GM18907 (cell line): Measurements from ENCODE around the gene PSORS1C1.

Source experiments
- ATAC-seq: cut with Tn5 transposase; IDR thresholded peaks from one replicate; pipeline ENCODE4 v1.9.1; 2021; ENCODE audit warnings: mild to moderate bottlenecking, moderate library complexity; ENCODE audit not compliant: unreplicated experiment

PSORS1C1 gene

DNA sequence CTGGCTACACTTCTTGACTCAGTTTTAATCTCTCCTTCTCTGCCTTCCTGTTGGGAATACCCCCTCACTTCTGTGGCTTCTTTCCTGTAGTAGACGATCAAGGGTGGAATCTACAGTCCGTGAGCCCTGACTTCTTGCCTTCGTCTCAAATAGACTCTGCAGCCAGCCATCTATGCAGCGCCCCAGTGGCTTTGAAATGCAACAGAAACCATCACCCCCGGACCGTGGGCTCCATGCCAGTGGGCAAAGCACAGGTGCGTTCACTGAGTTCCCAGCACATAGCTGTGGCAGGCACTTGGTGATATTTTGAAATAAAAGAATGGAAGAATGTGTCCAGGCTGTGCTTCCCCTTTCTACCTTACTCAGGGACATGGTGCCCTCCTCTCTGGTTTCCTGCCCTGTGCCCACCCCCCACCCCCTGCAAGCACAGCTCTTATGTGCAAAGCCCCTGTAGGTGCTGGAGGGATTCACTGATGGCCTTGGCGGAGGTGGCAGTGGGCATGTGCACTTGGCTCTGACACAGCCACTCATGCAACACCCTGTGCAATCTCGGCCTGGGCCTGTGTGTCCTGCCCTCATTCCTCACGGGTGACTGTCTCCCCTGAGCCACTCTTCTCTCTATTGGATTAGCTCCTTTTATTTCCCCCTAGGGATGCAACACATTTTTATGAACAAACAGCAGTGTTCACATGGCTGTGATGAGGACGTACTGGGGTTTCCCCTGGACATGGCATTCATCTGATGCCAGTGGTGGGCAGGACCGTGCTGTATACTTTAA, 11.2 kb downstream of the PSORS1C1 start:
- no peak for ATAC-seq

DNA sequence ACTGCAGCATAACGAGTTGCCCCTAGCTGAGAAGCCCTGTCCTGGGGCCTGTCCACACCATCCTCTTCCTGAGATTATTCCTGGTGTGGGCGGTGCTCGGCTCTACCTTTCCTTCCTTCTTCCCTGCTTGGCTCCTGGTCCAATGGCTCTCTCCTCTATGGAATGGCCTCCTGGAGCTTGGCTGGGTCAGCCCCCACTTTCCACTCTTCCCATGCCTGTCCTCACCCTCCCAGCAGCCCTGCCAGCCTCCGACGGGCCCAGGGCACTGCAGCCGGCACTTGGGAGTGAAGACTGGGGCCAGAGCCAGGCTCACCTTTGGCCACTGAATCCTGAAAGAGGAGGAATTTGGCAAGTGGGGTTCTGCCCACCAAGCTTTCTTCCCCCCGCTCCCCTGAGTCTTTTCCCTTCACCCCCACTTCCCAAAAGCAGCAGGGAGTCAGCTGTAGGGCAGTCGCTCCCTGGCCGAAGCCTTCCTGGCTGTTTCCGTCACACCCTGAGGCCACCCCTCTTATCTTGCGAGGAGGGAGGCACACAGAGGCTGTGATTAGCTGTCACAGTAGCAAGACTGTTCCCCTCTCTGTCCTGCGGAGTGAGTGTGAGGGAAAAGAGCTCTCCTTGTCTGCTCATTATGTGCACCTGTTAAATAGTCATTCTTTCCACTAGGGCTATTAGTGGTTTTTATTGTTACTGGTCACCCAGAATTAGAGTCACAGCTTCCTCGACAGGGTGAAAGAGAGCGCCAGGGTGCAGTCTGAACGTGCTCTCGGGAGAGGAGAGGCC, 12.0 kb downstream of the PSORS1C1 start:
- no peak for ATAC-seq

DNA sequence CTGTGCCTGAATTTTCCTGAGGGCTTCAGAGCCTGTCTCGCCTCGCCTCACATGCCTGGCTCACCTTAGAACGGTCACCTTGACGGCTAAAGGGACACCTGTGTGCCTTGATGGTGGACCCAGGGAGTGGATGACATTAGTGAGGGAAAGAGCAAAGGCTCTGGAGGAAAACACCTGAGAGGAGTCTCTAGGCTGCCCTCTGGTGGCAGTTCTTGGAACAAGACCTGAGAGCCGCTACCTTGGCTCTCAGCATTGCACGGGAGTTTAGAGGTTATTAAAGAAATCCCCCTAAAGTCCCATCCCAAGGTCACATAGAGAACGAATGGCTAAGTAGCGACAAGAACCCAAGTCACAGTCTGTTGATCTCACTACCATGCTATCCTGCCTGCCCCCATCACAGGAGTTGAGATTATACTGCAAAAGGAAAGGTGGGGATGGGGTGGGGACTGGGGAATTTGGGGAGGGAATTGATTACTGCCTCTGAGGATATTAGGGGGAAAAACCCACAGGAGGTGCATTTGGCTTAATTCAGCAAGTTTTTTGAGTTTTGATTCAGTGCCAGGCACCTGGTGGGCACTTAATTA, 13.6 kb downstream of the PSORS1C1 start:
- ATAC-seq = no peak

DNA sequence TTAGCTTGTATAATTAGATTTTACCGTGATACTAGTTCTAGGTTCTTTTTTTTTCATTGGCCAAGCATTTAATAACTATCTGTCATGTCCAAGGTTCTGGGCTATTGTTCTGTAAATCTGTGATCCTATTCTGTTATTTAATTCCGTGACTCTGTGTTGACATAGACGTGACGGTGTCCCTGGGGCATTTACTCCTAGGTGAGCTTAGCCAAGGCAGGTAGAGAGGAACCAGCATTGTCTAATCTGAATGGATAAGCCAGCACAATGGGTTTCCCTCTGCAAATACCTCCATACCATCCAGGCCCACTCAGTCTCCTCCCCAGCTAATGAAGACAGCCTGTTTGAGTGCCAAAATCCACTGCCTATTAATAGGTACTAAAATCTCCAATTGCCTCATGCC, 14.5 kb downstream of the PSORS1C1 start:
- no peak for ATAC-seq

DNA sequence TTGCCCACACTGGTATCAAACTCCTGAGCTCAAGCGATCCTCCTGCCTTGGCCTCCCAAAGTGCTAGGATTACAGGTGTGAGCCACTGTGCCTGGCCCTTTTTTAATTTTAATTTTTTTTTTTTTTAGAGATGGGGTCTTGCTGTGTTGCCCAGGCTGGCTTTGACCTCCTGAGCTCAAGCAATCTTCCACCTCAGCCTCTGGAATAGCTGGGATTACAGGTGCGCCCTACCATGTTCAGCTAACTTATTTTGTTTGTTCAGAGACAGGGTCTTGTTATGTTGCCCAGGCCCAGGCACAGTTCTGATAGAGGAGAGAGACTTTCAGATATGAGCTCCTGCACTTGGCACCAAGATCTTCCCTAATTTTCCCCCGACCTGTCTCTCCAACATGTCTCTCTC, 16.2 kb downstream of the PSORS1C1 start:
- ATAC-seq = no peak

DNA sequence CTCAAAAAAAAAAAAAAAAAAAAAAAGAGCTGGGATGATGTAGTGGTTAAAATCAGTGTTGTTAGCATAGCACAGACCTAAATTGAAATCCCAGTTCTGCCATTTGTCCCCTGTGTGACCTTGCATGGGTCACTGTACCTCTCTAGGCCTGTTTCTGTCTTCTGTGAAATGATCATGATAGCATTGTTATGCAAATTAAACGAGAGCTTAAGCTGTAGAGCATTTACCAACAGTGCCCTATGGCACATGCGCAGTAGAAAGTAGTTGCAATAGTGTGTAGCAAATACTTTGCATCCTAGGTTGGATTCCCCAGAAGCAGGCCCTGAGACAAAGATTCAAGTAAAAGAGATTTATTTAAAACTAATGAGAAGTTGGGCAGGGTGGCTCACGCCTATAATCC, 17.0 kb downstream of the PSORS1C1 start:
- ATAC-seq = no peak

DNA sequence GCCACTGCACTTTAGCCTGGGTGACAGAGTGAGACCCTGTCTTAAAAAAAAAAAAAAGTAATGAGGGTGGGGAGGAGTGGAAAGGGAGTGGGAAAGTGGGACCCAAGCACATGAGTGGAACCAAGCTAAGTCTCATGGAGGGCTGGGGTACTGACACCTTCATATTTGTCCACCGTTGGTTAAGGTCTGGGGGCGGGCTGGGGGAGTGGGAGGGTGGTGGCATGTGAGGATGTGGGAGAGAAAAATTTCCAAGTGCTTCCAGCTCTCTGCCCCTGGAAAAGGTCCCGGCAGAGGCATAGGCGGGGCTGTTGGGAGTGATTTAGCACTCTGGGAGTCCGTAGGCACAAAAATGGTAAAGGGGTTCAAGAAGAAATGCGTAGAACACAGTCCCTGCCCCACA, 18.2 kb downstream of the PSORS1C1 start:
- no peak for ATAC-seq

DNA sequence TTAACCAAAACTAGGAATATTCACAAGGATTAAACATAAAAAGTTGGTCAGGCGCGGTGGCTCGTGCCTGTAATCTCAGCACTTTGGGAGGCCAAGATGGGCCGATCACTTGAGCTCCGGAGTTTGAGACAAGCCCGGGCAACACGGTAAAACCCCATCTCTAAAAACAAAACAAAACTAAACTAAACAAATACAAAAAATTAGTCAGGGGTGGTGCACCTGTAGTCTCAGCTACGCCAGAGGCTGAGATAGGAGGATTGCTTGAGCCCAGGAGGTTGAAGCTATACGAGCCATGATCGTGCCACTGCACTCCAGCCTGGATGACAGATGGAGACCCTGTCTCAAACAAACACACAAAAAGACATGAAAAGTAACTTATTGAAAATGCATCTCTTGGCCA, 21.1 kb downstream of the PSORS1C1 start:
- ATAC-seq = no peak

DNA sequence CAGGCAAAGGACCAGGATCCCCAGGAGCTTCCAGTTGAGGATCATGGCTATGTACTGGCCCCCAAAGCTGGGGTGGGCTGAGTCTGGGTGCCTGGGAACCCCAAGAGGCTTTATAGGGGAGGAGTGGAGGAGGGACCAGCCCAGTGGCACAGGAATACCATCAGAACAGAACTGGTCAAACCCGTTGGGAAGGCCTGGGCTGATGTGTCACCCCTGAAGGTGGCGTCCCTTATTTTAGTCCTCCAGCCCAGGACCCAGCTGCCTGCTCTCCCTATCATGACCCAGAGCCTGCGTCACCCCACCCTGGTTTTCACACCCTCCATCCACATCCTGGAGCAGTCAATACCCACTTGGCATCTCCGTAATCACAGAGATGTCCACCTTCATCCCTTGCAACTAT, 24.4 kb downstream of the PSORS1C1 start, which contains the start of gene PSORS1C2:
TSS of gene PSORS1C2 (minus strand) at position 85 of the 400 bp plus-strand sequence. CDS start at position 45, 40 bp downstream.
- no peak for ATAC-seq

DNA sequence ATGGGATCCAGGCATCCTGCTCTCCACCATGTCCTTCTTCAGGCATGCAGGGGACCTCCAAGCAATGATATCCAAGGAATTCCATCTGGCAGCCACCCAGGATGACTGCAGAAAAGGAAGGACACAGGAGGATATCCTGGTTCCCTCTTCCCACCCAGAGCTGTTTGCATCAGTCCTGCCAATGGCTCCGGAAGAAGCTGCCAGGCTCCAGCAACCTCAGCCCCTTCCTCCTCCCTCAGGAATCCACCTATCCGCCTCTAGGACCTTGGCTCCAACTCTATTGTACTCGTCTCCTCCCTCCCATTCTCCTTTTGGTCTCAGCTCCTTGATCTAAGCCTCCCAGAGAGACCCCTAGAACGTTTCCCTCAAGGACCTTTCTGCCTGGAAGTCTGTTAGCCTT, 25.0 kb downstream of the PSORS1C1 start:
- ATAC-seq = no peak

DNA sequence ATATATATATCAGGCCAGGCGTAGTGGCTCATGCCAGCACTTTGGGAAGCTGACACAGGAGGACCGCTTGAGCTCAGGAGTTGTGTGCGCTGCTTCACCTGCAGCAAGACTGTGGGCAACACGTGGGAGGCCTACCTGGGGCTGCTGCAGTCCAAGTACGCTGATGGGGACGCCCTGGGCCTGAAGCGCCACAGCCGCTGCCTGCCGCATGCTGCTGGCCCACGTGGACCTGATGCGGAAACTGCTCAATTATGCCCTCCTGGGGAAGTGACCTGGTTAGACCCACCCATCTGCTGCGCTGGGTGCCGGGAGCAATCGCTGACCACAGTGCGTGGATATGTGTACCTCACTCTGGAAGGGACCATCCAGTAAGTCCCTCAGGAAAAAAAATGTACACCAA, 26.0 kb downstream of the PSORS1C1 start:
- no peak for ATAC-seq

DNA sequence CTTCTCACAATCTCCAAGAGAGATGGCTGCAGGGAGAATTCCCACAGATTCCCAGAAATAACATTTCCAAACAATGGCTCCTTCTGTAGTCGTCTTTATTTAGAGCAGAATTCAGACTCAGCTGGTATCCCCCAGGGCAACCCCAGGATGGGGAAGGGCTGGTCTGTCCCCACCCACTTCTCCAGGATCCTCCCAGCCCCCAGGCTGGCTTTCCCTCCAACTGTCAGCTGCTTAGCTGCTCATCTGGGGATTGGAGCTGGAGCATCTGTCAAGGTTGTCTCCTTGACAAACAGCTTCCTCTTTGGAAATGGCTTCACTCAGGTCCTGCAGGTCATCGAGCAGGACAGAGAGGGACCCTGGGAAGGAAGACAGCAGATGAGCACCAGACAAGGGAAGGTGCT, 27.8 kb downstream of the PSORS1C1 start:
- no peak for ATAC-seq

DNA sequence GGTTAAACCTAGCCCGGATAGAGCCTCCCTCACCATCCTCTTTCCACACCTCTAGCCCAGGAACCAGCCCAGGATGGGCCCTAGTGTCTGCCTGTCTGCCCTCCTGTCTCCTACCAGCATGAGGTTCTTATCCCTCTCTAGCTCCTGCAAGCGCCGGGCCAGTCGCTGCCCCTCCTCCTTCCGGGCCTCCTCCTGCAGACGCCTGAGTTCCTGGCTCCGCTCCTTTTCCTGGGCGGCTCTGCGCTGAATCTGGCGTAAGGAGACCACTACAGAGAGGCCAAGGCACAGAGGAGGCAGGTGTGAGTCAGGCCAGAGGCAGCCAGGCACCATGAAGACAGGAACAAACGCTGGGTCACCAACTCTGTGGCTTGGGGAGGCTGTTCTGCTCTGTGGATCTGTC, 28.5 kb downstream of the PSORS1C1 start:
- no peak for ATAC-seq

DNA sequence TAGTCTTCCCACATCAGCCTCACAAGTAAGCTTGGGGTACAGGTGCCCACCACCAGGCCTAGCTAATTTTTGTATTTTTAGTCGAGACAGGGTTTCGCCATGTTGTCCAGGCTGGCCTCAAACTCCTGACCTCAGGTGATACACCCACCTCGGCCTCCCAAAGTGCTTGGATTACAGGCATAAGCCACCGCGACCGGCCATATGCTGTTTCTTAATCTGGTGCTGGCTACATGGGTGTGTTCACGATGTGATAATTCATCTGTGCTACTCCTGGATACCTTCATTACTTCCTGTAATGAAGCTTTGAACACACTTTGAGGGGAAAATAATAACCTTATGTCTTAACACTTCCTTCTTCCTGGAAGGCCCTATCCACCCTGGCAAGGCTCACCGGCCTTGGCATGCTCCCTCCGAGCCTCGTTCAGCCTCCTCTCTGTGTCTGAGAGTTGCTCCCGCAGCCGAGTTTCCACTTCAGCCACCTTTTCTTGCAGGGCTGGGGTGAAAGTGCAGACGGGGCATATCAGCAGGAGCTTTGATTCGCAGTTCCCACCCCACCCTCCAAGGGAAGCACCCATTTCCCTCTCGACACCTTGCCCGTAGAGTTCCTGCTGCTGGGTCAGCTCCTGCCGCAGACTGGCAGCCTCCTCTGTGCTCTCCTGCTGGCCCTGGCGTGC, 29.8 kb downstream of the PSORS1C1 start:
- ATAC-seq = no peak

DNA sequence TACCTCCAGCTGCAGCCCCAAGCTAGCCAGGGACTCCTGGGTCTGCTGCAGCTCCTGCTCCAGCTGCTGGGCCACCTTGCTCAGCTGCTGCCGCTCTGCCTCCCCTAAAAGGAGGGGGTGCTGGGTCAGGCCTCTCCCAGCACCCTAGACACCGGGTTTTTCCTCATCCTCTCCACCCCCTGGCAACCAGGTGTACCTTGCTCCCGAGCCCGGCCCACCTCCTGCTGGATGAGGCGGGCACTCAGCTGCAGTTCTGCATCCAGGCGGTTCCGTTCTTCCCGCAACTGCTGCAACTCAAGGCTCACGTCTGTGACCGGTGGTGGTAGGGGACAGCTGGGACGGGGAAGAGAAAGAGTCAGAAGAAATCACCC, 30.4 kb downstream of the PSORS1C1 start:
- ATAC-seq = no peak

DNA sequence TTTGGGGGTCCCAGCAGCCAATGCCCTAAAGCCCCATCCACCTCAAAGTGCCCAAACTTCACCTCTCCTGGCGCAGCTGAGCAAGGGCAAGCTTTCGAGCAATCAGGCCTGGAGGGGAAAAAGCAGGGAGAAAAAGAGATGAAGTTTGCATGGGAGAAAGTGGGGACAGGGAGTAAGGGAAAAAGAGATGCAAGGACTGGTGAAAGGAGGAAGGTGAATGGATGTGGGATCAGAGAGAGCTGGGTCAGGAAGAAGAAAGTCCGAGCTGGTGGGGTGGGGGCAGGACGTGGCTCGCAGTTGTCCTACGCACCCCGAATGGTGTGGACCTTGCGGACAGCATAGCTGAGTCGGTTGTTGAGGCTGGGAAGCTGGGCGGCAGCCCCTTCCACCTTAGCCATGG, 30.8 kb downstream of the PSORS1C1 start:
- ATAC-seq = no peak

DNA sequence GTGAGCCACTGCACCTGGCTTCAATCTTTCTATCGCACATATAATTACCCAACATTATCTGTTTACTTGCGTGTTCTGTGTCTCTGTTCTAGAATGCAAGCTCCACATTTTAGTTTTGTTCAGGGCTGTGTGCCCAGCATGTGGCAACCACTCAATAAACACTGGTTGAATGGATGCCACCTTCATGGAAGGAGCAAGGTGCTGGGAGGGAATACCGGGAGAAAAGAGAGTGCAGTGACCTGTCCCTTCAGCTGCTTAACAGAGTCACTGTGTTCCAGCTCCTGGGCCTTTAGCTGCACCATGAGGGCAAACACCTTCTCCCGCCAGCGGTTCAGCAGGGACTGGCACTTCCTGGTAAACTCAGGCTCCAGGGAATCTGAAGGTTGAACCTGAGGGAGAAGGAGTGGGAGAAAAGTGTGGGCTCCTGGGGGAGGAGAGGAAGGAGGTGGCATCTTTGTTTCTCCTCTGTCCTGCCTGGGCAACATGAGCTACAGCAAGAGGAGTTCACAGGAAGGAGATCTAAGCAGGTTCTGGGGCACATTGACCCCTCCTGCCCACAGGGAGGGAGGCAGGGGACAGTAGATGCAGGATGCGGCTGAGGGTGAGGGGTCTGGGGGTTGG, 35.3 kb downstream of the PSORS1C1 start:
- ATAC-seq = no peak

DNA sequence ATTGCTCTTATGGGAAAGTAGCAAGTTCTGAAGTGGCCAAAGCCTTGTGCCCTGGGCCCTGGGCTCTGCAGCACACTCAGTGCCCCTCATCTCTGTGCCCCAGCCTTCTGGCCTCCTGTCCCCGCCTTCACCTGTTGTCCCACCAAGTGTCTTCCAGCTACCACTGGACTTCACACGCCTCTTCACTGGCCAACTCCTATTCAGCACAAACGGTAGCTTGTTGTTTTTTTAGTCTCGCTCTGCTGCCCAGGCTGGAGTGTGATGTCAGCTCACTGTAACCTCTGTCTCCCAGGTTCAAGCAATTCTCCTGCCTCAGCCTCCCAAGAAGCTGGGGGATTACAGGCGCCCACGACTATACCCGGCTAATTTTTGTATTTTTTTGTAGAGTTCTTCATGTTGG, 38.2 kb downstream of the PSORS1C1 start:
- no peak for ATAC-seq

DNA sequence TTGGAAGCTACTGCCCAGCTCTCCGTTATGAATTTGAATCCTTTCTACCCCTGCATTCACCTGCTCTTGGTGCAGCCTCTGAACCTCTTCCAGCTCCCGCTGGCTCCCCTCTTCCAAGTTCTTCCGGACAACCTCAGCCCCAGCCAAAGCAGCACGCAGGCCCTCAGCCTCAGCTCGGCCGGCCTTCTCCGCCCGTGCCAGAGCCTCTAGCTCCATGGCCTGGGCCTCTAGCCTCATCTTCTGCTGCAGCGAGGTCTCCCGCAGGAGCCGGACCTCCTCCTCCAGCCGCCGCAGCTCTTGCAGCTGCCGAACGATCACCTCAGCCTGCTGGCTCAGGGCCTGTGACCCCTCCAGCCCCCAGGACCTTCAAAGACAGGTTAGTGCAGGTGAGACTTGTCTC, 39.8 kb downstream of the PSORS1C1 start:
- no peak for ATAC-seq

DNA sequence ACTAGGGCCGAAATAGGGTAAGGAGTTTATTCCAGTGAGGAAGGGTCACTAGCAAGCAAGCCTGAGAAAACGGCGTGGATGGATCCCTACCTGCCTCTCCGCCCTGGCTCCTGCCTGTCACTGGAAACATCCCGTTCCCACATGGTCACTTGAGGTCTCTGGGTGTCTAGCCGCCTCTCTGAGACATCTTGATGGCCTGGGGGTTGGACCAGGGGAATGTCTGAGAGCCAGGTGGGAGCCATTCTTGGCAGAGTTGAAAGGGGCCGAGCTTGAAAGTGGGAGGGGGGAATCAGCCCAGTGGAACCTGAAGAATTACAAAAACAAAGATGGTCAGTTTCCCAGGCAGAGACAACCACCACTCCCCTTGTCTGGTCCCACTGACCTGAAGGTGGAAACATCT, 42.0 kb downstream of the PSORS1C1 start:
- ATAC-seq = no peak

DNA sequence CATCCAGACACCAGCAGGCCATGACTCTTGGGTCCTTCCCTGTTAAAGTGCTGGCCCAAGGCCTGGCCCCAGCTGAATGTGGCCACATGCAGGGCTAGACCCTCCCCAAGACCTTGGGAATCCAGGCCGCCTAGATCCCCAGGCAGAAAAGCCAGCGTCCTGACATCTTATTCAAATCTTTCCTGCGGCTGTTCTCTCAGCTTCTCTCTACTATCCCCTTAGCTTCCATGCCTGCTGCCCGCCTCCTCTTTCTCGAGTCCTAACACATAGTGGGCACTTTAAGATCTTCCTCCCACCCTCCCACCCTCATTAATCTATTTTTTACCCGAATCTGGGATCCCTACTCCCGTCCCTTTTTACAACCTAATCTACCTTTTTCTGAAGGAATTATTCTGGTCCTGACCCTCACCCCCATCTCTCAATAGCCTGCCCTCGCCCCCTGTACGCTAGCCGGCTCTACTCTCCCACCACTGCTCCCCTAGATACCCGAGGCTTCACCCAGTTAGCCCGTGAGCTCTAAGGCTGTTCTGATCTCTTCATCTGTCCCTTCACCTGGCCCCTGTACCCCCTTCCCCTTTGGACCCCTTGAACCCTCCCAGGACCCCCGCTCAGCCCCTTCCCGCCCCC, 43.0 kb downstream of the PSORS1C1 start, which contains the start of gene CCHCR1:
TSS of gene CCHCR1 (minus strand) at position 290 of the 627 bp plus-strand sequence. CDS start at position 88, 202 bp downstream.
- ATAC-seq = peak; percentile 0
